K562 (cell line): ENCODE data around the gene PITPNM3. TPM values are rescaled to one million over a fixed set of nuclear protein-coding genes. Genes with fewer than 3 reads are reported as not detected.

Experiments
- ATAC-seq: fragments of 200-7000 bp; cut with Tn5 transposase; 3 replicates; pipeline ENCODE4 v1.9.1; 2020; ENCODE audit warnings: moderate library complexity
- BruUV-seq: library from RNA; stranded (reverse); fragments of 400-500 nt; replicated peaks from 2 replicates; lab custom pipeline; 2021; lab: Mats Ljungman, UMichigan
- CTCF ChIA-PET: fragments of 300-600 bp; formaldehyde crosslinking; extraction: SDS; loops from one replicate; lab custom pipeline; 2021; ENCODE audit warnings: low intra/inter-chr PET ratio; lab: Yijun Ruan, JAX
- POLR2A ChIA-PET: fragments of 300-600, 350-650 bp; sonication (Branson Sonifier 250); formaldehyde crosslinking; extraction: SDS; loops from one replicate; lab custom pipeline; 2021; ENCODE audit warnings: antibody characterized with exemption, inconsistent platforms; lab: Yijun Ruan, JAX
- DNase-seq, 4 experiments: peaks; one replicate each; pipeline versions ENCODE4 v3.0.0 to v3.0.0-alpha.2; 2011 to 2018; ENCODE audit warnings: low spot score in 3 of 4, mixed read lengths in 3 of 4; ENCODE audit errors: extremely low read depth in 1 of 4
- FAIRE-seq: peaks from 2 replicates; lab custom pipeline; 2011; peaks lifted over from hg19 to GRCh38; lab: Jason Lieb, UNC
- H2AFZ ChIP-seq: 2 replicates; pipeline ENCODE4 v1.6.0; 2011; ENCODE audit warnings: low read depth, low read length, control low read depth, inconsistent platforms
- H3K27ac ChIP-seq: fragments of 200-600 bp; 3 replicates; pipeline ENCODE4 v1.8.0; 2011; ENCODE audit warnings: low read depth, mild to moderate bottlenecking, control low read depth, inconsistent platforms, low read length, moderate library complexity, mixed read lengths; ENCODE audit errors: extremely low read depth
- H3K27me3 ChIP-seq, 2 experiments: fragments of 300-600 bp in 1 of 2; 2 replicates in 1 of 2; 3 replicates in 1 of 2; pipeline versions ENCODE4 v1.6.0 to v1.8.0; 2011; ENCODE audit warnings: inconsistent platforms in 2 of 2, low read length in 2 of 2, mild to moderate bottlenecking in 1 of 2, mixed read lengths in 1 of 2, moderate library complexity in 1 of 2; ENCODE audit not compliant: control insufficient read depth in 2 of 2, insufficient read depth in 2 of 2
- H3K36me3 ChIP-seq: fragments of 300-600 bp; 3 replicates; pipeline ENCODE4 v1.8.0; 2011; ENCODE audit warnings: mild to moderate bottlenecking, low read length, inconsistent platforms; ENCODE audit not compliant: control insufficient read depth, insufficient read depth
- H3K4me1 ChIP-seq, 2 experiments: fragments of 200-600 bp in 1 of 2; replicated peaks in 1 of 2; 2 replicates in 1 of 2; 3 replicates in 1 of 2; pipeline versions ENCODE4 v1.5.1 to v1.8.0; 2011; ENCODE audit warnings: inconsistent platforms in 2 of 2, low read length in 2 of 2, mild to moderate bottlenecking in 1 of 2, mixed read lengths in 1 of 2, moderate library complexity in 1 of 2; ENCODE audit not compliant: control insufficient read depth in 2 of 2, insufficient read depth in 2 of 2
- H3K4me2 ChIP-seq: 2 replicates; pipeline ENCODE4 v1.6.1; 2011; ENCODE audit warnings: low read length, control low read depth, inconsistent platforms, mixed read lengths; ENCODE audit not compliant: insufficient read depth
- H3K4me3 ChIP-seq: fragments of 200-600 bp; sonication (generic), shearing (Covaris generic); 2 replicates; pipeline ENCODE4 v1.5.1; 2016; ENCODE audit warnings: control low read depth, inconsistent platforms
- H3K79me2 ChIP-seq: fragments of 200-600 bp; 3 replicates; pipeline ENCODE4 v1.8.0; 2011; ENCODE audit warnings: low read length, inconsistent platforms; ENCODE audit not compliant: control insufficient read depth, insufficient read depth
- H3K9ac ChIP-seq, 2 experiments: 2 replicates each; pipeline versions ENCODE4 v1.6.0 to v1.6.1; 2011; ENCODE audit warnings: low read depth in 2 of 2, low read length in 2 of 2, control low read depth in 1 of 2, inconsistent platforms in 1 of 2, mild to moderate bottlenecking in 1 of 2, mixed read lengths in 1 of 2; ENCODE audit not compliant: insufficient read depth in 1 of 2
- H3K9me1 ChIP-seq: one replicate; pipeline ENCODE4 v1.6.0; 2011; ENCODE audit warnings: inconsistent platforms, mild to moderate bottlenecking, low read length, moderate library complexity; ENCODE audit not compliant: control insufficient read depth, insufficient read depth
- H3K9me3 ChIP-seq: replicated peaks from 2 replicates; pipeline ENCODE4 v1.5.1; 2011; ENCODE audit warnings: low read depth, low read length, inconsistent platforms; ENCODE audit not compliant: control insufficient read depth, insufficient read depth
- H4K20me1 ChIP-seq: replicated peaks from 2 replicates; pipeline ENCODE4 v1.6.1; 2011; ENCODE audit warnings: low read length, inconsistent platforms, mixed read lengths; ENCODE audit not compliant: control insufficient read depth, insufficient read depth
- DDX20 ChIP-seq: fragments of 450-650 bp; IDR thresholded peaks from 2 replicates; pipeline ENCODE4 v1.6.1; 2016; ENCODE audit warnings: missing genetic modification characterization, low read depth, mild to moderate bottlenecking, missing compliant biosample characterization, moderate library complexity
- ELF4 ChIP-seq: fragments of 450-650 bp; formaldehyde crosslinking; IDR thresholded peaks from 2 replicates; pipeline ENCODE4 v1.4.0; 2022; ENCODE audit warnings: missing genetic modification characterization
- ETV1 ChIP-seq: fragments of 450-650 bp; conservative IDR thresholded peaks from 2 replicates; pipeline ENCODE4 v1.6.1; 2016; ENCODE audit warnings: missing genetic modification characterization, control low read depth, low read depth, missing compliant biosample characterization
- FOS ChIP-seq: IDR thresholded peaks from 3 replicates; pipeline ENCODE4 v1.6.1; 2011; ENCODE audit not compliant: insufficient read length; ENCODE audit errors: extremely low read depth
- NFE2 ChIP-seq: IDR thresholded peaks from 2 replicates; pipeline ENCODE4 v1.6.1; 2014; ENCODE audit warnings: antibody characterized with exemption, low read depth
- NRF1 ChIP-seq, 2 experiments: fragments of 450-650 bp; IDR thresholded peaks in 1 of 2; conservative IDR thresholded peaks in 1 of 2; 2 replicates each; pipeline ENCODE4 v1.6.1; 2014; ENCODE audit warnings: mild to moderate bottlenecking in 2 of 2
- PHB ChIP-seq: fragments of 250-450 bp; sonication (Bioruptor Pico); IDR thresholded peaks from 2 replicates; pipeline ENCODE4 v1.5.0; 2021
- SMARCE1 ChIP-seq: fragments of 450-650 bp; IDR thresholded peaks from 2 replicates; pipeline ENCODE4 v1.7.1; 2016; ENCODE audit warnings: mild to moderate bottlenecking
- TARDBP ChIP-seq: fragments of 450-650 bp; IDR thresholded peaks from 2 replicates; pipeline ENCODE4 v1.6.1; 2016
- XRCC5 ChIP-seq: fragments of 200-400 bp; formaldehyde crosslinking; IDR thresholded peaks from 2 replicates; pipeline ENCODE4 v1.6.1; 2017; ENCODE audit warnings: low read depth, mild to moderate bottlenecking, low read length
- ZNF274 ChIP-seq: IDR thresholded peaks from 2 replicates; pipeline ENCODE4 v1.6.1; 2011; ENCODE audit warnings: low read depth, mild to moderate bottlenecking, low read length, moderate library complexity, borderline replicate concordance
- ZSCAN29 ChIP-seq: fragments of 450-650 bp; IDR thresholded peaks from 2 replicates; pipeline ENCODE4 v1.6.1; 2017
- WGBS: fragments of 100-300 bp; shearing (Covaris generic); methylation state at CpG from one replicate; pipeline ENCODE4 v1.1.6; 2016; ENCODE audit warnings: low coverage, mixed read lengths; ENCODE audit not compliant: insufficient coverage; ENCODE audit errors: missing lambda C conversion rate; 5-methylcytosine and 5-hydroxymethylcytosine counted together
- in situ Hi-C: fragments of 300-500 bp; cut with MboI; formaldehyde crosslinking; loops from 4 replicates; pipeline ENCODE4 v1.15.0; 2018; ENCODE audit warnings: inconsistent platforms, mixed read lengths
- intact Hi-C: fragments of 100-400 bp; cut with micrococcal nuclease; formaldehyde crosslinking; loops from 2 replicates; pipeline ENCODE4 v1.14.2; 2022
- polyA plus RNA-seq, 8 experiments: library from polyadenylated mRNA; depleted of rRNA in 4 of 8; stranded (reverse) in 5 of 8; unstranded in 3 of 8; fragments of >200 nt; fragmentation: Nextera tagmentation in 2 of 8; fragmentation: Illumina TruSeq in 1 of 8; extraction: Ambion mirVana in 2 of 8; extraction: Trizol in 1 of 8; gene quantifications; 2 replicates each; pipeline versions ENCODE4 v1.2.1 to v1.2.3, GENCODE V29; 2011 to 2014; ENCODE audit warnings: inconsistent platforms in 1 of 8, missing spikeins in 1 of 8
- total RNA-seq, 7 experiments: library from RNA; depleted of rRNA in 6 of 7; stranded (reverse); fragments of >200 nt in 6 of 7; fragmentation: Illumina TruSeq in 2 of 7; extraction: Trizol in 2 of 7; gene quantifications; 2 replicates each; pipeline versions ENCODE4 v1.2.1 to v1.2.3, GENCODE V29; 2011 to 2021; ENCODE audit warnings: low replicate concordance in 1 of 7
- TF ChIP-seq, protein P1 (sequence below): sonication (generic); formaldehyde crosslinking; IDR thresholded peaks from 2 replicates; pipeline ENCODE4 v1.8.1; 2023; ENCODE audit warnings: mild to moderate bottlenecking, missing genetic modification reagents
- TF ChIP-seq, protein P2 (sequence below): fragments of 450-650 bp; IDR thresholded peaks from 2 replicates; pipeline ENCODE4 v1.6.1; 2018; ENCODE audit warnings: mild to moderate bottlenecking, low read depth; ENCODE audit not compliant: partially characterized antibody
- TF ChIP-seq, protein P3 (sequence below): sonication (generic); formaldehyde crosslinking; IDR thresholded peaks from 2 replicates; pipeline ENCODE4 v1.8.0; 2023; ENCODE audit warnings: mild to moderate bottlenecking, missing genetic modification reagents
- TF ChIP-seq, protein P4 (sequence below): fragments of 250-450 bp; sonication (Bioruptor Pico); IDR thresholded peaks from 2 replicates; pipeline ENCODE4 v1.5.0; 2021

The PITPNM3 gene
- total and polyA plus RNA-seq, 9 of the 15 experiments (the other 6 are each of a cell fraction or from before 2014, with no cell fraction given) = 0.14 to 0.38 (median 0.22) TPM; not detected in 2

DNA sequence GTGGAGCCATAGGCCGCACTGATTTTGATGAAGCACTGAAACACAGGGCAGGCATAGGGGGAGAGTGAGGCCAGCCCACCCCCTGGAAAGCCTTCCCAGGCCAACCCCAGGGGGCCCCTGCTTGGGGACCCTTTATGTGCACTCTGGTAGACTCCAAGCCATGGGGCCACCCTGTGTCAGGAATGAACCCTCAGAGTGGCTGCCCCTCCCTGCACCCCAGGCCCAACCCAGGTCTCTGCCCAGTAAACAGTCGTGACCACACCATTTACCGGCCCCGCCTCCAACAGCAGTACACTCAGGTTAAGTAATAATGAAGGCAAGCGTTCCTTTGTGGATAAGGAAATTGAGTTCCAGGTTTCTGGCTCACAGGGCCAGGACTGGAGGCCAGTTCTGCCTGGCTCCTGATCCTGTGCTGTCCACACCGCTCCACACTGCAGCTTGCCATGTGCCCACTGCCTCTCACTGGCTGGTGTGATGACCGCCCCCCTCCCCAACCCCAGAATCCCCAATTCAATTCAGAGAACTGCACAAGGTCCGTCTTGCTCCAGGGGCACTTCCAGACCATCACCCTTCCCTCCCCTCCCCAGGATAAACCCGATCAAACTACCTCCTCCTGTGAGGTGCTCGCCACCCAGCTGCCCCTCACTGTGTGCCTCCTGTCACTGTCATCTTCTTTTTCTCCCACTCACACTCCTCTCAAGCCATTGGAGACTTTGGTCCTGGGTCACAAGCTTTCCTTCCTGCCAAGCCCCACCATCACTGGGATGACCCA is 98.5 kb downstream of the PITPNM3 start:
- H3K79me2 ChIP-seq = no peaks in the 10 kb centered on the region
- no peaks in the 10 kb centered on the region for H3K36me3 ChIP-seq
- no peak for FAIRE-seq
- ChIA-PET CTCF (no interaction called here), POLR2A (no interaction called here)
- peak; percentile 50 for ATAC-seq
- no peaks in the 10 kb centered on the region for H3K27me3 ChIP-seq
- H3K9me3 ChIP-seq = no peaks in the 10 kb centered on the region
- H3K4me2 ChIP-seq = no peak overlapping the region; the same call in 1 of the 2 replicates
- peak overlapping the region in 1 of 2 experiments; percentile 4; a peak in 2 of 4 replicates for H3K9ac ChIP-seq
- intact Hi-C loops (loop anchor here (10.0 kb wide), 1 partner anchor 187 kb away; the partner anchor contains the start of genes KIAA0753 and TXNDC17), in situ Hi-C loops (no loop called here)
- no peak overlapping the region for H3K27ac ChIP-seq
- DNase-seq = peak in 1 of 4 experiments; percentile 18
- WGBS = 66% methylated on average over 3 of the region's 10 CpGs
- H2AFZ ChIP-seq = no peak overlapping the region
- H3K4me1 ChIP-seq = peaks cover 19 to 44% of the 10 kb centered on the region in 2 experiments
- H3K9me1 ChIP-seq = no peaks in the 10 kb centered on the region
- no peak overlapping the region for H3K4me3 ChIP-seq
- BruUV-seq = no TSS peak
- no peaks in the 10 kb centered on the region for H4K20me1 ChIP-seq
- TF ChIP-seq ZNF274 (no peak), ETV1 (no peak), ELF4 (CRISPR knock-in tag) (no peak), PHB (CRISPR knock-in tag) (no peak), XRCC5 (no peak), TARDBP (no peak), SMARCE1 (no peak), DDX20 (no peak), FOS (no peak), NFE2 (no peak), ZSCAN29 (no peak), NRF1 (conservative IDR thresholded peaks at IDR 0.05 in 1 of 2, IDR thresholded peaks at IDR 0.05 in 1 of 2) (no peak)
- TF ChIP-seq, protein P1, sequence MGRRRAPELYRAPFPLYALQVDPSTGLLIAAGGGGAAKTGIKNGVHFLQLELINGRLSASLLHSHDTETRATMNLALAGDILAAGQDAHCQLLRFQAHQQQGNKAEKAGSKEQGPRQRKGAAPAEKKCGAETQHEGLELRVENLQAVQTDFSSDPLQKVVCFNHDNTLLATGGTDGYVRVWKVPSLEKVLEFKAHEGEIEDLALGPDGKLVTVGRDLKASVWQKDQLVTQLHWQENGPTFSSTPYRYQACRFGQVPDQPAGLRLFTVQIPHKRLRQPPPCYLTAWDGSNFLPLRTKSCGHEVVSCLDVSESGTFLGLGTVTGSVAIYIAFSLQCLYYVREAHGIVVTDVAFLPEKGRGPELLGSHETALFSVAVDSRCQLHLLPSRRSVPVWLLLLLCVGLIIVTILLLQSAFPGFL (CRISPR knock-in tag) = no peak
- TF ChIP-seq, protein P2, sequence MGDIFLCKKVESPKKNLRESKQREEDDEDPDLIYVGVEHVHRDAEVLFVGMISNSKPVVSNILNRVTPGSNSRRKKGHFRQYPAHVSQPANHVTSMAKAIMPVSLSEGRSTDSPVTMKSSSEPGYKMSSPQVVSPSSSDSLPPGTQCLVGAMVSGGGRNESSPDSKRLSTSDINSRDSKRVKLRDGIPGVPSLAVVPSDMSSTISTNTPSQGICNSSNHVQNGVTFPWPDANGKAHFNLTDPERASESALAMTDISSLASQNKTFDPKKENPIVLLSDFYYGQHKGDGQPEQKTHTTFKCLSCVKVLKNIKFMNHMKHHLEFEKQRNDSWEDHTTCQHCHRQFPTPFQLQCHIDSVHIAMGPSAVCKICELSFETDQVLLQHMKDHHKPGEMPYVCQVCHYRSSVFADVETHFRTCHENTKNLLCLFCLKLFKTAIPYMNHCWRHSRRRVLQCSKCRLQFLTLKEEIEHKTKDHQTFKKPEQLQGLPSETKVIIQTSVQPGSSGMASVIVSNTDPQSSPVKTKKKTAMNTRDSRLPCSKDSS = no peak
- TF ChIP-seq, protein P3, sequence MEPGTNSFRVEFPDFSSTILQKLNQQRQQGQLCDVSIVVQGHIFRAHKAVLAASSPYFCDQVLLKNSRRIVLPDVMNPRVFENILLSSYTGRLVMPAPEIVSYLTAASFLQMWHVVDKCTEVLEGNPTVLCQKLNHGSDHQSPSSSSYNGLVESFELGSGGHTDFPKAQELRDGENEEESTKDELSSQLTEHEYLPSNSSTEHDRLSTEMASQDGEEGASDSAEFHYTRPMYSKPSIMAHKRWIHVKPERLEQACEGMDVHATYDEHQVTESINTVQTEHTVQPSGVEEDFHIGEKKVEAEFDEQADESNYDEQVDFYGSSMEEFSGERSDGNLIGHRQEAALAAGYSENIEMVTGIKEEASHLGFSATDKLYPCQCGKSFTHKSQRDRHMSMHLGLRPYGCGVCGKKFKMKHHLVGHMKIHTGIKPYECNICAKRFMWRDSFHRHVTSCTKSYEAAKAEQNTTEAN (CRISPR knock-in tag) = no peak
- TF ChIP-seq, protein P4, sequence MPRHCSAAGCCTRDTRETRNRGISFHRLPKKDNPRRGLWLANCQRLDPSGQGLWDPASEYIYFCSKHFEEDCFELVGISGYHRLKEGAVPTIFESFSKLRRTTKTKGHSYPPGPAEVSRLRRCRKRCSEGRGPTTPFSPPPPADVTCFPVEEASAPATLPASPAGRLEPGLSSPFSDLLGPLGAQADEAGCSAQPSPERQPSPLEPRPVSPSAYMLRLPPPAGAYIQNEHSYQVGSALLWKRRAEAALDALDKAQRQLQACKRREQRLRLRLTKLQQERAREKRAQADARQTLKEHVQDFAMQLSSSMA (CRISPR knock-in tag) = no peak
